ENCODE results near the gene RTN4RL1. TPM values are rescaled to one million over a fixed set of nuclear protein-coding genes. Genes with fewer than 3 reads are reported as not detected.

RTN4RL1 gene, protein sequence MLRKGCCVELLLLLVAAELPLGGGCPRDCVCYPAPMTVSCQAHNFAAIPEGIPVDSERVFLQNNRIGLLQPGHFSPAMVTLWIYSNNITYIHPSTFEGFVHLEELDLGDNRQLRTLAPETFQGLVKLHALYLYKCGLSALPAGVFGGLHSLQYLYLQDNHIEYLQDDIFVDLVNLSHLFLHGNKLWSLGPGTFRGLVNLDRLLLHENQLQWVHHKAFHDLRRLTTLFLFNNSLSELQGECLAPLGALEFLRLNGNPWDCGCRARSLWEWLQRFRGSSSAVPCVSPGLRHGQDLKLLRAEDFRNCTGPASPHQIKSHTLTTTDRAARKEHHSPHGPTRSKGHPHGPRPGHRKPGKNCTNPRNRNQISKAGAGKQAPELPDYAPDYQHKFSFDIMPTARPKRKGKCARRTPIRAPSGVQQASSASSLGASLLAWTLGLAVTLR
- 1 to 10 TPM; 1.1 to 2.2 (median 1.8) TPM for polyA plus RNA-seq (ENCODE audit: insufficient read length in 4 of 4)

GRCh38 chr17:2025220-2025621 is at the start of gene RTN4RL1:
RTN4RL1 (minus strand) TSS chr17:2025334; CDS start chr17:2024865, 469 bp downstream.
- no peak for DNase-seq (ENCODE audit: low read depth in 4 of 4, low spot score in 3 of 4)

DNA sequence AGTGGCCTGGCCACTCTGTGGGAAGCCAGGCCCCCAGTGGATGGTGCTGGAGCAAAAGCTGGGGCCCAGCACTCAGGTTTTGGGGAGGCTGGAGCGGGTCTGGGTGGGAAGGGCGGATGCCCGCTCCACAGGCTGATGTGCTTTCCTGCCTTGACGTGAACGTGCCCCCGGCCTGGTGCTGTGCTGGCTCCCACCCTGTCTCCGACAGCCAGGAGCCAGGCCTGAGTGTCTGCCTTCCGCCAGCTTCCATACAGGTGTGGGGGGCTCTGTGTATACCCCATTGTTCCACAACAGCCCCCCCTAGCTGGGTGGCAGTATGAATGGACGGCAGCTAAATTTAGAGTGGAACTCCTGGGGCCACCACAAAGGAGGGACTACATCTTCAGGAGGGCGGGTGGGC is 49.8 kb upstream of the RTN4RL1 start:
- no peak for DNase-seq (ENCODE audit: low read depth in 4 of 4, low spot score in 3 of 4)

DNA sequence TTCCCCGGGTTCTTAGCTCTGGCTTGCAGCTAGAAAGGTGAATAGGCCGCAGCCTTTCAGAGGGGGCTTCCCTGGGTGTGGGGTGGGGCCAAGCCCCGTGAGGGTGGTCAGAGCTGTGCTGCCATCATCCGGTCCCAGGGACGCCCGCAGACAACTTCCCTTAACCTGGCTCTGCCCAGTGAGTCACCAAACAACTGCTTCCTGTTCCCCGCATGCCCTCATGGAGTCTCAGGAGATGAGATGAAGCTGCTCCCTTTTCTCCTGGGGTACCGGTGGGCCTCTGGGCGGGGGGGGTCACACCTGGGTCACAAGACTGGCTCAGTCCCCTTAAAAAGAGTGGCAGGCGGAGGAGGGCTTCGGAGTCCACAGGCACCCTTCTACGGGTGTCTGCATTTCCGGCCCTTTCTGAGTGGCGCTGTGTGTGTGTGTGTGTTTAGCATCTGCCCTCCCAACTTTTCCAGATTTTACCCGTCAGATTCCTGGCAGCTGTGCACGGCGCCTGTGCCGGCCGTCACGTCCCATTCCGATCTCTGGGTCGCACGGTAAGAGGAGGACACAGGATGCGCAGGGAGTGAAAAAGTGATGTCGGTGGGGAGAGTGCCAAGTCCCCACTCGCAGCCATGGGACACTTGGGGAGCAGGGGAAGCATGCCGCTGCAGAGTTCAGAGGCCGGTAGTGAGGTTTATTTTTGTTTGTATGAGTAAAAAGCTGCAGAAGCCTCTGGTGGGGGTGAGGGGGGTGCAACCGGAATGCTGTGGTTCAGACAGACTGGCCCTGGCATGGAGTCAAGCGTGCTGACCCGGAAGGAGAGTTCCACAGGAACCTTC is 46.5 kb upstream of the RTN4RL1 start:
- no peak for DNase-seq (ENCODE audit: low read depth in 4 of 4, low spot score in 3 of 4)

GRCh38 chr17:2071024-2071385 is 45.9 kb upstream of the RTN4RL1 start:
- DNase-seq (ENCODE audit: low read depth in 4 of 4, low spot score in 3 of 4) = no peak

GRCh38 chr17:2070241-2071023 is 45.3 kb upstream of the RTN4RL1 start:
- no peak for DNase-seq (ENCODE audit: low read depth in 4 of 4, low spot score in 3 of 4)

GRCh38 chr17:2068519-2069051 is 43.5 kb upstream of the RTN4RL1 start:
- no peak for DNase-seq (ENCODE audit: low read depth in 4 of 4, low spot score in 3 of 4)

DNA sequence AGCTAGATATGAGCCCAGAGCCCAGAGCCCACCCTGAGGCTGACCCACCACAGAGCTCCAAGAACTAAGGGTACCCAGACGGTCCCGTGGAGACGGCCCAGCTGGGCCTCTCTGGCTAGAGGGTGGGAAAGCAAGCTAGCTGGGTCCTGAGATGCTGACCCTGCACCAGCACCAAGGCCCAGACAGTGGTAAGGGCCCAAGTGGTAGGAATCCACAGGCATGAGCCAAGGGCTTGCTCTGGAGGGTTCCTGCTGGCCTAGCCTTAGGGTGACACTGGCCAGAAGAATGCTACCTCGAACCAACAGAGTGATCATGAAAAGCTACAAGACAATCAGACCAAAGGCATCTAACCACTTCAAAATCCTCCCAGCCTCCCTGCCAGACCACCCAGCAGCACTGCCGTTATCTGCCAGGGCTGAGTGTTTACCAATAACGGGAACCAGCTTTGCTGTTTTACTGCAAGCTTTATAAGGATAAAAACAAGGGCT is 42.9 kb upstream of the RTN4RL1 start:
- DNase-seq (ENCODE audit: low read depth in 4 of 4, low spot score in 3 of 4) = no peak

- DNase-seq (ENCODE audit: low read depth in 4 of 4, low spot score in 3 of 4) = no peak
Observed at GRCh38 chr17:2067608-2068024, 42.5 kb upstream of the RTN4RL1 start.

- no peak for DNase-seq (ENCODE audit: low read depth in 4 of 4, low spot score in 3 of 4)
Observed at GRCh38 chr17:2067048-2067561, 42.0 kb upstream of the RTN4RL1 start.

- DNase-seq (ENCODE audit: low read depth in 4 of 4, low spot score in 3 of 4) = no peak
Observed at GRCh38 chr17:2065949-2066400, 40.8 kb upstream of the RTN4RL1 start.

GRCh38 chr17:2064980-2065785 is 40.0 kb upstream of the RTN4RL1 start:
- no peak for DNase-seq (ENCODE audit: low read depth in 4 of 4, low spot score in 3 of 4)

- no peak for DNase-seq (ENCODE audit: low read depth in 4 of 4, low spot score in 3 of 4)
Observed at GRCh38 chr17:2064520-2064971, 39.4 kb upstream of the RTN4RL1 start.

GRCh38 chr17:2064147-2064489 is 39.0 kb upstream of the RTN4RL1 start:
- DNase-seq (ENCODE audit: low read depth in 4 of 4, low spot score in 3 of 4) = no peak

- DNase-seq (ENCODE audit: low read depth in 4 of 4, low spot score in 3 of 4) = no peak
Observed at GRCh38 chr17:2063261-2064146, 38.4 kb upstream of the RTN4RL1 start.

GRCh38 chr17:2062571-2063183 is 37.5 kb upstream of the RTN4RL1 start:
- DNase-seq (ENCODE audit: low read depth in 4 of 4, low spot score in 3 of 4) = no peak

- DNase-seq (ENCODE audit: low read depth in 4 of 4, low spot score in 3 of 4) = no peak
Observed at GRCh38 chr17:2061441-2061958, 36.4 kb upstream of the RTN4RL1 start.

- DNase-seq (ENCODE audit: low read depth in 4 of 4, low spot score in 3 of 4) = no peak
Observed at GRCh38 chr17:2060681-2061440, 35.7 kb upstream of the RTN4RL1 start.
